ENCODE measurements around the gene DDAH2.
A peak's percentile ranks its signal among the peaks of the same experiment; 100 is the strongest.

Gene DDAH2

GRCh38 chr6:31708224-31708623 is 20.9 kb downstream of the DDAH2 start:
- POLR2A ChIA-PET, result no interaction called here
- CTCF ChIA-PET, result no interaction called here
- DNase-seq (ENCODE audit: extremely low spot score), result no peak
- TF ChIP-seq SUZ12 (IDR thresholded peaks at IDR 0.05) (no peak), CTBP1 (IDR thresholded peaks at IDR 0.05; ENCODE audit: borderline replicate concordance) (no peak), ELF4 (IDR thresholded peaks at IDR 0.05) (no peak), SP1 (IDR thresholded peaks at IDR 0.05) (no peak), ZNF384 (IDR thresholded peaks at IDR 0.05) (no peak), FOXM1 (IDR thresholded peaks at IDR 0.05; ENCODE audit: borderline replicate concordance) (no peak), FOXK2 (IDR thresholded peaks at IDR 0.05) (no peak), TARDBP (IDR thresholded peaks at IDR 0.05) (no peak), L3MBTL2 (conservative IDR thresholded peaks at IDR 0.05) (no peak), FOXA1 (IDR thresholded peaks at IDR 0.05) (no peak), HDGF (IDR thresholded peaks at IDR 0.05; ENCODE audit: borderline replicate concordance) (no peak), LEF1 (IDR thresholded peaks at IDR 0.05; ENCODE audit: borderline replicate concordance) (no peak), PKNOX1 (IDR thresholded peaks at IDR 0.05) (no peak), BHLHE40 (IDR thresholded peaks at IDR 0.05; ENCODE audit: borderline replicate concordance) (no peak), NFRKB (IDR thresholded peaks at IDR 0.05) (no peak), ARNT (IDR thresholded peaks at IDR 0.05) (no peak)

- ChIA-PET POLR2A (no interaction called here), CTCF (no interaction called here)
- DNase-seq (ENCODE audit: extremely low spot score), result no peak
- no peak for TF ChIP-seq FOXK2 (IDR thresholded peaks at IDR 0.05)
- no peak for TF ChIP-seq ELF4 (IDR thresholded peaks at IDR 0.05)
- no peak for TF ChIP-seq HDGF (IDR thresholded peaks at IDR 0.05; ENCODE audit: borderline replicate concordance)
- TF ChIP-seq L3MBTL2 (conservative IDR thresholded peaks at IDR 0.05), result no peak
- TF ChIP-seq BHLHE40 (IDR thresholded peaks at IDR 0.05; ENCODE audit: borderline replicate concordance), result no peak
- no peak for TF ChIP-seq TARDBP (IDR thresholded peaks at IDR 0.05)
- no peak for TF ChIP-seq NFRKB (IDR thresholded peaks at IDR 0.05)
- no peak for TF ChIP-seq ZNF384 (IDR thresholded peaks at IDR 0.05)
- no peak for TF ChIP-seq FOXM1 (IDR thresholded peaks at IDR 0.05; ENCODE audit: borderline replicate concordance)
- no peak for TF ChIP-seq FOXA1 (IDR thresholded peaks at IDR 0.05)
- TF ChIP-seq SUZ12 (IDR thresholded peaks at IDR 0.05), result no peak
- no peak for TF ChIP-seq CTBP1 (IDR thresholded peaks at IDR 0.05; ENCODE audit: borderline replicate concordance)
Measured at GRCh38 chr6:31707701-31708100, 21.4 kb downstream of the DDAH2 start.

- ChIA-PET CTCF (no interaction called here), POLR2A (interaction anchor here (0.7 to 0.9 kb wide), 3 partner anchors 8 to 29 kb away, joined by 3 read pairs; partner anchors contain the start of gene LY6G6D)
- no peak for TF ChIP-seq SP1 (IDR thresholded peaks at IDR 0.05)
- no peak for TF ChIP-seq FOXK2 (IDR thresholded peaks at IDR 0.05)
- TF ChIP-seq ARNT (IDR thresholded peaks at IDR 0.05), result no peak
- no peak for TF ChIP-seq L3MBTL2 (conservative IDR thresholded peaks at IDR 0.05)
- TF ChIP-seq LEF1 (IDR thresholded peaks at IDR 0.05; ENCODE audit: borderline replicate concordance), result no peak
- no peak for DNase-seq (ENCODE audit: extremely low spot score)
Measured at GRCh38 chr6:31706599-31706998, 22.5 kb downstream of the DDAH2 start, which contains the start of gene LY6G6F. Gene LY6G6F (plus strand): TSS chr6:31706866. CDS start chr6:31706907, 41 bp downstream.

DNA sequence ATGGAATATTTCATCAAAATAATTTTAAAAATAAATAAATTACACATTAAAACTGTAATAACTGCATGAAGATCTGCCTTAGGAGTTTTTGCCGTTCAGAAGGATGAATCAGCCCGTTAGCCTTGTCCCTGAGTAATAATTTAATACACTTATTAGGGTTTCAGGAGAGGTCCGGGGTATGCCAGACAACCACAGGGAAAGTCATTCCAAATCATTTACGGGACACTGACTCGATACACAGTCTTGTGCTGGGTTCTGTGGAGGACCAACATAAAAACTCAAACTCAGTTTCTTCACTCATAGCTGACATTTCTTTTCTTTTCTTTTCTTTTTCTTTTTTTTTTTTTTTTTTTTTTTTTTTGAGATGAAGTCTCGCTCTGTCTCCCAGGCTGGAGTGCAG is 23.2 kb downstream of the DDAH2 start:
- TF ChIP-seq NFRKB (IDR thresholded peaks at IDR 0.05) (no peak), ZNF384 (IDR thresholded peaks at IDR 0.05) (no peak), LEF1 (IDR thresholded peaks at IDR 0.05; ENCODE audit: borderline replicate concordance) (no peak), FOXM1 (IDR thresholded peaks at IDR 0.05; ENCODE audit: borderline replicate concordance) (no peak), FOXK2 (IDR thresholded peaks at IDR 0.05) (no peak)
- CTCF ChIA-PET, result no interaction called here
- DNase-seq (ENCODE audit: extremely low spot score), result no peak
- POLR2A ChIA-PET, result interaction anchor here (0.9 kb wide), 2 partner anchors 9 to 29 kb away, joined by 3 read pairs; partner anchors contain the start of gene LY6G6D

GRCh38 chr6:31702819-31703716 is 26.0 kb downstream of the DDAH2 start, which contains the start of gene ABHD16A:
Gene ABHD16A (minus strand): TSS chr6:31703324. CDS start chr6:31703281, 43 bp downstream.
- peak; percentile 99 for DNase-seq (ENCODE audit: extremely low spot score)
- peak; percentile 43 for TF ChIP-seq L3MBTL2 (conservative IDR thresholded peaks at IDR 0.05)
- no peak for TF ChIP-seq SP1 (IDR thresholded peaks at IDR 0.05)
- no peak for TF ChIP-seq LEF1 (IDR thresholded peaks at IDR 0.05; ENCODE audit: borderline replicate concordance)
- TF ChIP-seq ARNT (IDR thresholded peaks at IDR 0.05), result no peak; the same call in 1 of the 2 replicates
- no peak for TF ChIP-seq NFRKB (IDR thresholded peaks at IDR 0.05)
- peak; percentile 34; the same call in 1 of the 2 replicates for TF ChIP-seq PKNOX1 (IDR thresholded peaks at IDR 0.05)
- peak; percentile 54; the same call in 1 of the 2 replicates for TF ChIP-seq BHLHE40 (IDR thresholded peaks at IDR 0.05; ENCODE audit: borderline replicate concordance)
- TF ChIP-seq SUZ12 (IDR thresholded peaks at IDR 0.05), result no peak
- peak; percentile 32; the same call in 1 of the 2 replicates for TF ChIP-seq ELF4 (IDR thresholded peaks at IDR 0.05)
- no peak for TF ChIP-seq FOXM1 (IDR thresholded peaks at IDR 0.05; ENCODE audit: borderline replicate concordance)
- TF ChIP-seq FOXA1 (IDR thresholded peaks at IDR 0.05), result no peak
- no peak for TF ChIP-seq HDGF (IDR thresholded peaks at IDR 0.05; ENCODE audit: borderline replicate concordance)
- no peak for TF ChIP-seq ZNF384 (IDR thresholded peaks at IDR 0.05)
- no peak for TF ChIP-seq CTBP1 (IDR thresholded peaks at IDR 0.05; ENCODE audit: borderline replicate concordance)
- POLR2A ChIA-PET, result interaction anchor here (0.6 to 2.9 kb wide), 27 partner anchors 10 to 267 kb away, joined by 3 to 43 read pairs (median 4); partner anchors contain the start of genes BAG6, C6orf47, CLIC1 and CSNK2B
- CTCF ChIA-PET, result interaction anchor here (0.6 to 1.4 kb wide), 5 partner anchors 36 to 127 kb away, joined by 3 to 5 read pairs (median 3); partner anchors contain the start of genes MSH5 and VARS1

- no peak for DNase-seq (ENCODE audit: extremely low spot score)
Measured at GRCh38 chr6:31702405-31702818, 26.7 kb downstream of the DDAH2 start.

More at GRCh38 chr6:31702405-31702818, 26.7 kb downstream of the DDAH2 start:
- POLR2A ChIA-PET, result interaction anchor here (0.7 to 2.9 kb wide), 13 partner anchors 10 to 268 kb away, joined by 3 to 43 read pairs (median 6); partner anchors contain the start of genes C6orf47, CLIC1, DDAH2 and HSPA1B
- CTCF ChIA-PET, result interaction anchor here (1.4 kb wide), 1 partner anchor 67 kb away, joined by 5 read pairs; no protein-coding TSS in a partner anchor
- TF ChIP-seq PKNOX1 (IDR thresholded peaks at IDR 0.05) (no peak), SP1 (IDR thresholded peaks at IDR 0.05) (no peak), FOXK2 (IDR thresholded peaks at IDR 0.05) (no peak), LEF1 (IDR thresholded peaks at IDR 0.05; ENCODE audit: borderline replicate concordance) (no peak), TARDBP (IDR thresholded peaks at IDR 0.05) (no peak), NFRKB (IDR thresholded peaks at IDR 0.05) (no peak), ELF4 (IDR thresholded peaks at IDR 0.05) (no peak), FOXA1 (IDR thresholded peaks at IDR 0.05) (no peak), CTBP1 (IDR thresholded peaks at IDR 0.05; ENCODE audit: borderline replicate concordance) (no peak), BHLHE40 (IDR thresholded peaks at IDR 0.05; ENCODE audit: borderline replicate concordance) (no peak), SUZ12 (IDR thresholded peaks at IDR 0.05) (no peak), HDGF (IDR thresholded peaks at IDR 0.05; ENCODE audit: borderline replicate concordance) (no peak), L3MBTL2 (conservative IDR thresholded peaks at IDR 0.05) (no peak), FOXM1 (IDR thresholded peaks at IDR 0.05; ENCODE audit: borderline replicate concordance) (no peak), ARNT (IDR thresholded peaks at IDR 0.05) (no peak), ZNF384 (IDR thresholded peaks at IDR 0.05) (no peak)
